HUDEP-2 (cell line): ENCODE results near the gene ENTPD1.
A peak's percentile ranks its signal among the peaks of the same experiment; 100 is the strongest.
"Not testable (repeated sequence)": the region's sequence is repeated elsewhere in the genome, so short reads cannot be mapped to it uniquely, and the experiment has no call there.

Experiments
- DNase-seq, 76 experiments: peaks; one replicate each; lab custom pipeline; 2025; ENCODE audit not compliant: unreplicated experiment in 76 of 76; lab: John Stamatoyannopoulos, UW

Gene ENTPD1

GRCh38 chr10:95756809-95757684, 1.1 kb downstream of the ENTPD1 start:
- DNase-seq = no peak

- DNase-seq = no peak
Measured at GRCh38 chr10:95758351-95759025, 2.5 kb downstream of the ENTPD1 start.

GRCh38 chr10:95759233-95759826, 3.4 kb downstream of the ENTPD1 start:
- no peak for DNase-seq

- DNase-seq = no peak
Measured at GRCh38 chr10:95761939-95762492, 6.1 kb downstream of the ENTPD1 start.

- peak in 1 of 76 experiments; percentile 3 for DNase-seq
Measured at GRCh38 chr10:95767884-95768556, 12.1 kb downstream of the ENTPD1 start.

- no peak for DNase-seq
Measured at GRCh38 chr10:95770084-95770720, 14.2 kb downstream of the ENTPD1 start.

- DNase-seq = not testable (repeated sequence)
Measured at GRCh38 chr10:95773454-95773853, 17.5 kb downstream of the ENTPD1 start.

- not testable (repeated sequence) for DNase-seq
Measured at GRCh38 chr10:95777638-95778037, 21.7 kb downstream of the ENTPD1 start.

- no peak for DNase-seq
Measured at GRCh38 chr10:95782318-95782717, 26.4 kb downstream of the ENTPD1 start.

GRCh38 chr10:95783741-95784140, 27.8 kb downstream of the ENTPD1 start:
- DNase-seq = no peak

GRCh38 chr10:95784279-95784913, 28.4 kb downstream of the ENTPD1 start:
- no peak for DNase-seq

- no peak for DNase-seq
Measured at GRCh38 chr10:95785317-95785716, 29.4 kb downstream of the ENTPD1 start.

- no peak for DNase-seq
Measured at GRCh38 chr10:95785942-95786669, 30.1 kb downstream of the ENTPD1 start.

- no peak for DNase-seq
Measured at GRCh38 chr10:95787447-95787846, 31.5 kb downstream of the ENTPD1 start.

- DNase-seq = no peak
Measured at GRCh38 chr10:95788830-95789229, 32.9 kb downstream of the ENTPD1 start.

- no peak for DNase-seq
Measured at GRCh38 chr10:95789902-95790301, 33.9 kb downstream of the ENTPD1 start.

GRCh38 chr10:95790982-95791381, 35.0 kb downstream of the ENTPD1 start:
- DNase-seq = no peak

- DNase-seq = no peak
Measured at GRCh38 chr10:95791425-95791979, 35.5 kb downstream of the ENTPD1 start.
